Lung (tissue), 12 donors: ENCODE data around the gene DCAF7. TPM values are rescaled to one million over a fixed set of nuclear protein-coding genes. Genes with fewer than 3 reads are reported as not detected.

Source experiments
- ATAC-seq: fragments of 200-7000 bp; cut with Tn5 transposase; one replicate; pipeline ENCODE4 v1.9.1; 2020; ENCODE audit warnings: moderate number of reproducible peaks; ENCODE audit not compliant: insufficient read depth, low FRiP score
- DNase-seq, 3 donors: peaks; one replicate each; pipeline ENCODE4 v3.0.0-alpha.2; 2013 to 2017
- H3K27ac ChIP-seq, 2 donors: one replicate each; pipeline ENCODE4 v1.5.1; 2013; ENCODE audit warnings: mild to moderate bottlenecking in 2 of 2, moderate library complexity in 2 of 2, control low read depth in 1 of 2, inconsistent platforms in 1 of 2, low read depth in 1 of 2, low read length in 1 of 2
- H3K27me3 ChIP-seq, 3 donors: one replicate each; pipeline ENCODE4 v1.5.1; 2013; ENCODE audit warnings: low read length in 2 of 3; ENCODE audit not compliant: control insufficient read depth in 3 of 3, insufficient read depth in 3 of 3
- H3K36me3 ChIP-seq, 4 donors: one replicate each; pipeline ENCODE4 v1.5.1; 2013; ENCODE audit warnings: low read length in 4 of 4, mild to moderate bottlenecking in 1 of 4, moderate library complexity in 1 of 4; ENCODE audit not compliant: control insufficient read depth in 4 of 4, insufficient read depth in 4 of 4
- H3K4me1 ChIP-seq, 5 donors: one replicate each; pipeline ENCODE4 v1.5.1; 2013; ENCODE audit warnings: low read length in 5 of 5, mild to moderate bottlenecking in 2 of 5, moderate library complexity in 1 of 5; ENCODE audit not compliant: control insufficient read depth in 5 of 5, insufficient read depth in 5 of 5
- H3K4me3 ChIP-seq: one replicate; pipeline ENCODE4 v1.5.1; 2013; ENCODE audit warnings: mild to moderate bottlenecking, control low read depth, moderate library complexity
- H3K9ac ChIP-seq, 2 donors: one replicate each; pipeline ENCODE4 v1.5.1; 2013; ENCODE audit warnings: low read length in 2 of 2, control low read depth in 1 of 2; ENCODE audit not compliant: insufficient read depth in 1 of 2
- H3K9me3 ChIP-seq, 4 donors: one replicate each; pipeline ENCODE4 v1.5.1; 2013; ENCODE audit warnings: low read length in 3 of 4, mild to moderate bottlenecking in 1 of 4, moderate library complexity in 1 of 4; ENCODE audit not compliant: control insufficient read depth in 4 of 4, insufficient read depth in 3 of 4
- WGBS, 2 donors: extraction: QIAGEN DNeasy Blood & Tissue Kit; methylation state at CpG; one replicate each; pipeline ENCODE4 v1.1.7; 2013; 5-methylcytosine and 5-hydroxymethylcytosine counted together
- polyA plus RNA-seq, 2 donors: library from polyadenylated mRNA; stranded (reverse); fragments of 200-250 nt; gene quantifications; one replicate each; pipeline ENCODE4 v1.2.1, GENCODE V29; 2013
- total RNA-seq, 2 donors: library from RNA; depleted of rRNA in 1 of 2; stranded (reverse); fragments of >200 nt in 1 of 2; gene quantifications; one replicate each; pipeline ENCODE4 v1.2.1, GENCODE V29; 2014 to 2021
- TF ChIP-seq, protein P1 (sequence below): IDR thresholded peaks from 2 replicates; pipeline ENCODE4 v1.5.1; 2012; ENCODE audit warnings: mild to moderate bottlenecking; ENCODE audit errors: control extremely low read depth, extremely low read depth
- donor health status: control.
- donor health status: control.
- donor health status: Bipolar disorder and iron deficiency.
- donor health status: healthy.
- donor health status: DM: yes; HTN: yes; CAD: no.

Gene DCAF7
- total and polyA plus RNA-seq, 4 donors, result 21.7 to 76.6 (median 44.1) TPM

DNA sequence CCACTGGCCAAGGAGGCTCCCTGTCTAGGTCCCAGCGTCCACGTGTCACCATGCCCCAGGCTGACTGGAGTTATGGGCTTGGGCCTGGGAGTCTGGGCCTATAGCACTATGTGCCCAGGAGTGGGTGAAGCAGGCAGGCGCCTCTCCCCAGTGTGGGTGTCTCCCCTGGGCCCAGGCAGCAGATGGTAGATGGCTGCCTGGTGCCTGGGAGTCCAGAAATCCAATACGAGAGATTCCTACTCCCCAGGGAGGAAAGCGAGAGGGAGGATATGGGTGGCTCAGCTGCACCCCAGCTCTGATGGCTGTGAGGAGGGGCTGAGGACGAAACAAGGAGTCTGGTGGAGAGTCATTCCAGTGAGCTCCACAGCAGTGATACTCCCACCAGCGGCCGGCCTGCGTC, 22.1 kb upstream of the DCAF7 start:
- Histone ChIP-seq H3K27ac (no peak overlapping the region), H3K9me3 (no peaks in the 10 kb centered on the region), H3K9ac (no peak overlapping the region), H3K36me3 (no peaks in the 10 kb centered on the region), H3K27me3 (peaks cover 0 to 10% (median 2%) of the 10 kb centered on the region in 3 donors), H3K4me1 (peaks cover 0 to 4% (median 0%) of the 10 kb centered on the region in 5 donors), H3K4me3 (no peak overlapping the region)
- WGBS, 2 donors, result 90 to 91% methylated on average over 9 of the region's 9 CpGs
- TF ChIP-seq, protein P1, sequence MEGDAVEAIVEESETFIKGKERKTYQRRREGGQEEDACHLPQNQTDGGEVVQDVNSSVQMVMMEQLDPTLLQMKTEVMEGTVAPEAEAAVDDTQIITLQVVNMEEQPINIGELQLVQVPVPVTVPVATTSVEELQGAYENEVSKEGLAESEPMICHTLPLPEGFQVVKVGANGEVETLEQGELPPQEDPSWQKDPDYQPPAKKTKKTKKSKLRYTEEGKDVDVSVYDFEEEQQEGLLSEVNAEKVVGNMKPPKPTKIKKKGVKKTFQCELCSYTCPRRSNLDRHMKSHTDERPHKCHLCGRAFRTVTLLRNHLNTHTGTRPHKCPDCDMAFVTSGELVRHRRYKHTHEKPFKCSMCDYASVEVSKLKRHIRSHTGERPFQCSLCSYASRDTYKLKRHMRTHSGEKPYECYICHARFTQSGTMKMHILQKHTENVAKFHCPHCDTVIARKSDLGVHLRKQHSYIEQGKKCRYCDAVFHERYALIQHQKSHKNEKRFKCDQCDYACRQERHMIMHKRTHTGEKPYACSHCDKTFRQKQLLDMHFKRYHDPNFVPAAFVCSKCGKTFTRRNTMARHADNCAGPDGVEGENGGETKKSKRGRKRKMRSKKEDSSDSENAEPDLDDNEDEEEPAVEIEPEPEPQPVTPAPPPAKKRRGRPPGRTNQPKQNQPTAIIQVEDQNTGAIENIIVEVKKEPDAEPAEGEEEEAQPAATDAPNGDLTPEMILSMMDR, result no peak
- ATAC-seq (no peak), DNase-seq (no peak)

GRCh38 chr17:63529711-63530556, 20.3 kb upstream of the DCAF7 start:
- Histone ChIP-seq H3K4me1 (no peaks in the 10 kb centered on the region), H3K4me3 (no peak overlapping the region), H3K27me3 (peaks cover 0 to 6% (median 0%) of the 10 kb centered on the region in 3 donors), H3K36me3 (no peaks in the 10 kb centered on the region), H3K9me3 (no peaks in the 10 kb centered on the region), H3K9ac (no peak overlapping the region), H3K27ac (no peak overlapping the region)
- TF ChIP-seq, protein P1, result no peak
- DNase-seq (no peak), ATAC-seq (no peak)
- WGBS, 2 donors, result 86 to 92% methylated on average over 26 of the region's 26 CpGs

DNA sequence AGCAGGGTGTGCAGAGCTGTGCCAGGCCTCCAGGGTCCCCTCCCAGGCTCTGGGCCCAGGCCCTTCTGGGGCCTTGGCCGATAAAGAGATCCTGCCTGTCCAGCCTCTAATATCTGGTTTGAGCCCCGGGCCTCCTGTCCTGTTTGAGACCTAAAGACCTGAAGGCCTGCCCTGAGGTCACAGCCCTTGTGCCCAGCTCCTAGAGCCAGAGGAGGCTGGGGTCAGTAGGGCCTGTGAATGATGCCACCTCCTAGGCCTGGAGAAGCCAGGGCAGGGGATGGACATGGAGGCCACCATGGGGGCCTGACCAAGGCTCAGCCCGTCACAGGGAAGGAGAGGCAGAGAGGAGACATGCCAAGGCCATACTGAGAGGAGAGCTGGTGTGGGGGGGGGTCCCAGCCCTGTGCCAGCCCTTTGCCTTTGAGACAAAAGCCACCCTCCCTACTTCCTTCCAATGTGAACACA, 19.7 kb upstream of the DCAF7 start:
- DNase-seq (no peak), ATAC-seq (no peak)
- TF ChIP-seq, protein P1, result no peak
- no peaks in the 10 kb centered on the region for H3K9me3 ChIP-seq
- no peak overlapping the region for H3K4me3 ChIP-seq
- H3K9ac ChIP-seq, result no peak overlapping the region
- no peaks in the 10 kb centered on the region for H3K4me1 ChIP-seq
- WGBS, 2 donors, result 84 to 91% methylated on average over 3 of the region's 3 CpGs
- peaks cover 0 to 4% (median 0%) of the 10 kb centered on the region in 3 donors for H3K27me3 ChIP-seq
- no peaks in the 10 kb centered on the region for H3K36me3 ChIP-seq
- H3K27ac ChIP-seq, result no peak overlapping the region
